Skin of body (tissue), 2 donors: ENCODE data around the gene TRA2A. TPM values are rescaled to one million over a fixed set of nuclear protein-coding genes. Genes with fewer than 3 reads are reported as not detected.
"Not testable (repeated sequence)": the region's sequence is repeated elsewhere in the genome, so short reads cannot be mapped to it uniquely, and the experiment has no call there.

Experiments used
- DNase-seq: peaks from one replicate; lab custom pipeline; 2025; lab: John Stamatoyannopoulos, UW
- total RNA-seq: library from RNA; depleted of rRNA; stranded (reverse); fragments of >200 nt; gene quantifications from one replicate; pipeline ENCODE4 v1.2.3, GENCODE V29; 2014

TRA2A gene
- total RNA-seq = 67.9 TPM

GRCh38 chr7:23531794-23532489 is at the start of gene TRA2A:
Gene TRA2A, minus strand, starts transcription at chr7:23531981. Its CDS starts 157 bp downstream, at chr7:23531824.
- peak; percentile 94 for DNase-seq

DNA sequence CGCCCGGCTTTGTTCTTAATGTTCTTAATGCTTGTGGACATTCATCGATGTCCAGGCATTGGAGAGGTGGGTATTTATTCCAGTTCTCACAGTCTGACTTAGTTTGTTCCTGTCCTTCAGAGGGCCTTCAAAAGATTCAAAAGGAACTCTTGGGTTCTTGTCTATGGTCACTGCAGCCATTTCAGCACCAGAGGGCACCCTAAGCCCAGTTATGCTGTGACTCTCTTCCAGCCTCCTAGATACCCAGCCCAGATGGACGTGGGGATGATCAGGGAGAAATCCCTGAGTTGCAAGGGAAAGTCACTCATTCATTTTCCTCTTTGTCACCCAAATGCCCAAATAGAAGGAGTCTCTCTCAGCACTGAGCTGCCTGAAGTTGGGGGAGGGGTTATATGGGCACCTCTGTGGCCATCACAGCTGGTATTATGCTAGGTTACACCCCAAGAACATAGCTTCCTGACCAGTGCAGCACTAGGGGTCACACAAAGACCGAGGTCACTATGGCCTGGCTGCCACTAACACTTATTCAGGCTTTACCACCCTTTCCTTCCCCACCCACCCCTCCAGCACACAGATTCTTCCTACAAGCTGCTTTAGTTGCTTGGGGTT is 38.9 kb upstream of the TRA2A start:
- peak; percentile 60 for DNase-seq

- no peak for DNase-seq
These were observed 26.5 kb upstream of the TRA2A start for GRCh38 chr7:23558303-23558702.

DNA sequence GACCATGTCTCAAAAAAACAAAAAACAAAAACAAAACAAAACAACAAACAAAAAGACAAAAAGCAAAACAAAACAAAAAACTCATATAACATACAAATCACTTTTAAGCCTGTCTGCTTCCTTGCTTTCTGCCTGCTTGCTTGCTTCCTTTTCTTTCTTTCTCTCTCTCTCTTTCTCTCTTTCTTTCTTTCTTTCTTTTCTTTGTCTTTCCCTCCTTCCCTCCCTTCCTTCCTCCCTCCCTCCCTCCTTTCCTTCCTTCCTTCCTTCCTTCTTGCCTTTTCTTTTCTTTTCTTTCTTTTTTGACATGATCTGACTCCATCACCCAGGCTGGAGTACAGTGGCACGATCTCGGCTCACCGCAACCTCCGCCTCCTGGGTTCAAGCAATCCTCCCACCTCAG is 15.9 kb upstream of the TRA2A start:
- no peak for DNase-seq

GRCh38 chr7:23546897-23547572 is 15.3 kb upstream of the TRA2A start:
- DNase-seq = peak; percentile 88

DNA sequence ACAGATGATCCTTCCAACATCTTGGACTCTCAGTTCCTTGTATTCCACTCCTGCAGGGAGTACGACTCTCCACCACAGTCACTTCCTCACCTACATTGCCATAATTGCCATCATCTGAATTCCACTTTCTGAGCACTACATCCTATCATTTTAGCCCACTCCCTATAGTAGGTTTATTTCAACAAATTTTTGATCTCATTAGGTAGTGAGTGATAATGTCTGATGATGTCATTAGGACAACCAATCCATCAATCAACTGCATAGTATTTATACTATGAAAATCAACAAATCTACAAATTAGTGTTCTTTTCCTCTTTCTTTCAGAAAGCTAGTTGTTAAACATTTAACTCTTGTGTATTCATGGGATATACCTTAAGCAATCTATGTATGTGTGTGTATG is 13.7 kb upstream of the TRA2A start:
- DNase-seq = no peak

DNA sequence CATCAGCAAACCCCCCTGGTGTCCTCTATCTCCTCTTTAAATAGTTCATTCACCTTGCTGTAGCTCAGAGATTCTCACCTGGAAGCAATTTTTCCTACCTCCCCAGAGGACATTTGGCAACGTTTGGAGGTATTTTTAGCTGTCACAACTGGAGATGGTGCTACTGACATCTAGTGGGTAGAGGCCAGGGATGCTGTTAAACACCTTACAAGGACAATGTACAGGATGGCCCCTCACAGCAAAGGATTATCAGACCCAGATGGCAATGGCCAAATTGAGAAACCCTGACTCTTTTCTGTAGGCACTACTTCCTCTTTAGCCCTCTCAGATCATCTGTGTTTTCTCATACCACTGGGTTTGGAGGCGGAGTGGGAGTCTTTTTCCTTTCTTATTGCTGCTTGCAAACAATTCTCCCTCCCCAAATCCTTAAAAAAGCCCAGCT is 13.2 kb upstream of the TRA2A start:
- DNase-seq = no peak

DNA sequence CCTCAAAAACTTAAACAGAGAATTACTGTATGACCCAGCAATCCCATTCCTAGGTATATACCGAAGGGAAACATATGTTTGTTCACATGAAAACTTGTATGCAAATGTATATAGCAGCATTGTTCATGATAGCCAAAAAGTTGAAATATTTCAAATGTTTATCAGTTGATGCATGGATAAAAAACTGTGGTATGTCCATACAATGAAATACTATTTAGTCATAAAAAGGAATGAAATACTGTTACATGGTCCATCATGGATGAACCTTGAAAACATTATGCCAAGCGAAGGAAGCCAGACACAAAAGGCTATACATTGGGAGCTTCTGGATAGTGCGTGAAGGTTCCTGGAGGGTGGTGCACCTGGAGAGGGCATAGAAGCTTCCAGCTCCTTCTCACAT is 11.0 kb upstream of the TRA2A start:
- DNase-seq = no peak

DNA sequence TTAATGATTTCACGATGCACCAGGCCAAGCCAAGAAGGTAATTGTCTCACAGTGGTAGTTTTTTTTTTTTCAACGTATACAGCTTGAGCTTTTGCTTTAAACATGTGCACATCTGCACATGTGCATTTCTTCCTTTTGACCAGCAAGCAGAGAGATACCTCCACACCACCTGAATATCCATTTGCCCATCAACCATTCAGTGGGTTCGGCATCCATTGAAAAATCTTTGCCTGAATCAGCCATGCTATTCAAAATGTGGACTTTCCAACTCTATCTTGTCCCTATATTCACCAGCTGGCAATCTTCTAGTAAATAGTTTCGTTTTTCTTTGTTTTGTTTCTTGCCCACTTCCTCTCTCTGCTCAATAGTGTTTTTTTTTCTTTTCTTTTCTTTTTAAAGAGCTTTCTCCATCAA is 7.7 kb upstream of the TRA2A start:
- no peak for DNase-seq

DNA sequence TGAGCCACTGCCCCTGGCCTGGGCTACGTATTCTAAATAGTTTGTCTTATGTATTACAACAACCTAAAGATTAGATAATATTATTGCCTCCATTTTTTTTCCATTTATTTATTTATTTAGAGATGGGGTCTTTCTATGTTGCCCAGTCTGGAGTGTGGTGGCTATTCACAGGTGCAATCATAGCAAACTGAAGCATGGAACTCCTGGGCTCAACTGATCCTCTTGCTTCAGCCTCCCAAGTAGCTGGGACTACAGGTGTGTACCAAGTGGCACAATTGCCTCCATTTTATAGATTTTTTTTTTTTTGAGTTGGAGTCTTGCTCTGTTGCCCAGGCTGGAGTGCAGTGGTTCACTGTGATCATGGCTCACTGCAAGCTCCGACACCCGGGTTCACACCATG is 6.5 kb upstream of the TRA2A start:
- DNase-seq = no peak

- DNase-seq = no peak
These were observed 1.4 kb upstream of the TRA2A start for GRCh38 chr7:23533238-23533604.

GRCh38 chr7:23532490-23533237 is 883 bp upstream of the TRA2A start:
- DNase-seq = no peak

DNA sequence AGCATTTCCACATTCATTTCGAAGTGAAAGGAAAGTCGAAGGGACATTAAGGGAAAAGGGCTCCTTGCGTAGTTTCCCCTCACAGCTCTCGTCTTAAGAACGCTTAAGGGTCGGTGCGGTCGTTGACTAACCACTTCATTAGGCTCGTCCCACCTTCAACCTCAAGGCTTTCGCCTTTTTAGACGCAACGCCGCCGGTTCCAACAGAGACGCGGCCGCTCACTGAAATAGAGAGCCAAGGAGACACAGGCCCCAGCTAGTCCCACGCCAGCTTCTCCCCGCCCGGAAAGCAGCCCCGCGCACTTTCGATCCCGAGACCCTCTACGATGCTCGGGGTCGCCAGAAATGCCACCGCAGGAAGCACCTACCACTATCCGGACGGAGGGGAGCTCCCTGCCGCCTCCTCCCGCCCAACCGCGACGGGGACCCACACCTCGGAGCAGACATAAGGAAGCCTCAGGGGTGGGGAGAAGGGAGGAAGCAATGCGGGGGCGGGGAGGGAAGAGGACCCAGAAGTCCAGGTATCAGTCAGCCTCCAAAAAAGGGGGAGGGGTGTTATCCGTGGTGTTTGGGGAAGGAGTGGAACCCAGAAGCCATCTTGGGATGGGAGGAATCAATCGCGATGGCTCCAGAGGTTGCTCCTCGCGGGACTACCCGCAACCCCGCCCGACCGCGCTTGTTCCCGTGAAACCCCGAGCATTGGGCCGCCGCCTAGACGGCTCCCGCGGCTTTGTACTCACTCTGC is 559 bp downstream of the TRA2A start:
- peak; percentile 44 for DNase-seq

GRCh38 chr7:23530405-23530804 is 1.4 kb downstream of the TRA2A start:
- peak; percentile 41 for DNase-seq

GRCh38 chr7:23529262-23529859 is 2.4 kb downstream of the TRA2A start:
- DNase-seq = no peak

- DNase-seq = not testable (repeated sequence)
These were observed 6.2 kb downstream of the TRA2A start for GRCh38 chr7:23525611-23526010.

- no peak for DNase-seq
These were observed 7.3 kb downstream of the TRA2A start for GRCh38 chr7:23524473-23524872.

GRCh38 chr7:23523486-23524075 is 8.2 kb downstream of the TRA2A start:
- DNase-seq = no peak

GRCh38 chr7:23520582-23520981 is 11.2 kb downstream of the TRA2A start:
- no peak for DNase-seq

GRCh38 chr7:23514755-23515154 is 17.0 kb downstream of the TRA2A start:
- no peak for DNase-seq
